Measurements from ENCODE around the gene SETD9. TPM values are rescaled to one million over a fixed set of nuclear protein-coding genes. Genes with fewer than 3 reads are reported as not detected.

The SETD9 gene
- total and polyA plus RNA-seq, 2 of the 13 experiments (the other 11 are each of a cell fraction or from before 2014, with no cell fraction given): 4.8 to 17.8 TPM

- TF ChIP-seq SMAD1 (CRISPR knock-in tag; IDR thresholded peaks at IDR 0.05; ENCODE audit: borderline replicate concordance, low read depth) (no peak), GATA4 (IDR thresholded peaks at IDR 0.05; ENCODE audit: borderline replicate concordance, low read depth) (0 out of 2 replicates have a peak, but pooled peaks have one; percentile 6)
Measured at GRCh38 chr5:56908942-56909293, 478 bp upstream of the SETD9 start (continued).

GRCh38 chr5:56910210-56910965, 992 bp downstream of the SETD9 start:
- Histone ChIP-seq H3K4me1 (ENCODE audit: insufficient read depth, low read length) (peaks cover 26% of the 10 kb centered on the region), H3K79me2 (ENCODE audit: insufficient read depth, low read length) (peaks cover 12% of the 10 kb centered on the region), H3K36me3 (replicated peaks in 1 of 2; ENCODE audit: control insufficient read depth in 1 of 2, insufficient read depth in 2 of 2, low read length in 2 of 2) (no peaks in the 10 kb centered on the region; a peak in 1 of 5 replicates), H3K27me3 (ENCODE audit: control insufficient read depth in 1 of 2, insufficient read depth in 2 of 2, low read length in 2 of 2) (no peaks in the 10 kb centered on the region; a peak in 1 of 5 replicates), H2AFZ (ENCODE audit: low read length) (peak overlapping the region; percentile 66), H3K4me3 (replicated peaks in 1 of 3; ENCODE audit: insufficient read depth in 1 of 3, low read depth in 2 of 3, low read length in 3 of 3) (peak overlapping the region; percentile 55 to 86 (median 82)), H3K9me3 (ENCODE audit: low read length) (no peaks in the 10 kb centered on the region), H3K9ac (ENCODE audit: insufficient read depth, low read depth, low read length) (peak overlapping the region; percentile 97), H3K4me2 (ENCODE audit: low read depth, low read length) (peak overlapping the region; percentile 77), H4K20me1 (ENCODE audit: insufficient read depth, low read length) (no peaks in the 10 kb centered on the region), H3K27ac (ENCODE audit: extremely low read length, insufficient read depth, low read length) (peak overlapping the region; percentile 97)
- 5% methylated on average over 13 of the region's 29 CpGs for WGBS (ENCODE audit: low lambda C conversion rate)
- in situ Hi-C loops (cut with HindIII; ENCODE audit: extremely low pct_ligation_motif_present, low pct_unique_long_range_greater_than_20kb) (no loop called here), intact Hi-C loops (cut with micrococcal nuclease; ENCODE audit: unreplicated experiment) (loop anchor here (5.0 kb wide), 1 partner anchor 42 kb away; the partner anchor contains the start of gene MIER3)
- TSS peak; percentile 79 for BruUV-seq (replicated peaks)
- ChIA-PET CTCF (ENCODE audit: low intra/inter-chr PET ratio, low total read pairs) (no interaction called here), POLR2A (interaction anchor here (0.7 to 2.9 kb wide), 13 partner anchors 8 to 434 kb away, joined by 3 to 25 read pairs (median 6); partner anchors contain the start of gene GPBP1)
- FAIRE-seq (no peak), ATAC-seq (peak; percentile 24), DNase-seq (ENCODE audit: low spot score) (peak; percentile 61)
- TF ChIP-seq ZSCAN31 (CRISPR knock-in tag; IDR thresholded peaks at IDR 0.05; ENCODE audit: low read depth) (no peak), ZBTB44 (CRISPR knock-in tag; IDR thresholded peaks at IDR 0.05) (no peak), ARNTL (CRISPR knock-in tag; IDR thresholded peaks at IDR 0.05) (peak; percentile 36; the same call in 1 of the 2 replicates), ZBTB38 (CRISPR knock-in tag; IDR thresholded peaks at IDR 0.05) (no peak), ZNF761 (CRISPR knock-in tag; conservative IDR thresholded peaks at IDR 0.05) (no peak)
- TF ChIP-seq, protein P1, sequence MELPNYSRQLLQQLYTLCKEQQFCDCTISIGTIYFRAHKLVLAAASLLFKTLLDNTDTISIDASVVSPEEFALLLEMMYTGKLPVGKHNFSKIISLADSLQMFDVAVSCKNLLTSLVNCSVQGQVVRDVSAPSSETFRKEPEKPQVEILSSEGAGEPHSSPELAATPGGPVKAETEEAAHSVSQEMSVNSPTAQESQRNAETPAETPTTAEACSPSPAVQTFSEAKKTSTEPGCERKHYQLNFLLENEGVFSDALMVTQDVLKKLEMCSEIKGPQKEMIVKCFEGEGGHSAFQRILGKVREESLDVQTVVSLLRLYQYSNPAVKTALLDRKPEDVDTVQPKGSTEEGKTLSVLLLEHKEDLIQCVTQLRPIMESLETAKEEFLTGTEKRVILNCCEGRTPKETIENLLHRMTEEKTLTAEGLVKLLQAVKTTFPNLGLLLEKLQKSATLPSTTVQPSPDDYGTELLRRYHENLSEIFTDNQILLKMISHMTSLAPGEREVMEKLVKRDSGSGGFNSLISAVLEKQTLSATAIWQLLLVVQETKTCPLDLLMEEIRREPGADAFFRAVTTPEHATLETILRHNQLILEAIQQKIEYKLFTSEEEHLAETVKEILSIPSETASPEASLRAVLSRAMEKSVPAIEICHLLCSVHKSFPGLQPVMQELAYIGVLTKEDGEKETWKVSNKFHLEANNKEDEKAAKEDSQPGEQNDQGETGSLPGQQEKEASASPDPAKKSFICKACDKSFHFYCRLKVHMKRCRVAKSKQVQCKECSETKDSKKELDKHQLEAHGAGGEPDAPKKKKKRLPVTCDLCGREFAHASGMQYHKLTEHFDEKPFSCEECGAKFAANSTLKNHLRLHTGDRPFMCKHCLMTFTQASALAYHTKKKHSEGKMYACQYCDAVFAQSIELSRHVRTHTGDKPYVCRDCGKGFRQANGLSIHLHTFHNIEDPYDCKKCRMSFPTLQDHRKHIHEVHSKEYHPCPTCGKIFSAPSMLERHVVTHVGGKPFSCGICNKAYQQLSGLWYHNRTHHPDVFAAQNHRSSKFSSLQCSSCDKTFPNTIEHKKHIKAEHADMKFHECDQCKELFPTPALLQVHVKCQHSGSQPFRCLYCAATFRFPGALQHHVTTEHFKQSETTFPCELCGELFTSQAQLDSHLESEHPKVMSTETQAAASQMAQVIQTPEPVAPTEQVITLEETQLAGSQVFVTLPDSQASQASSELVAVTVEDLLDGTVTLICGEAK (IDR thresholded peaks at IDR 0.05): no peak
- TF ChIP-seq, protein P1 (CRISPR knock-in tag; IDR thresholded peaks at IDR 0.05): peak; percentile 61

Measured in HepG2 (cell line).